ENCODE measurements around the gene SPECC1. TPM values are rescaled to one million over a fixed set of nuclear protein-coding genes. Genes with fewer than 3 reads are reported as not detected.
"Not testable (repeated sequence)": the region's sequence is repeated elsewhere in the genome, so short reads cannot be mapped to it uniquely, and the experiment has no call there.

Gene SPECC1, protein sequence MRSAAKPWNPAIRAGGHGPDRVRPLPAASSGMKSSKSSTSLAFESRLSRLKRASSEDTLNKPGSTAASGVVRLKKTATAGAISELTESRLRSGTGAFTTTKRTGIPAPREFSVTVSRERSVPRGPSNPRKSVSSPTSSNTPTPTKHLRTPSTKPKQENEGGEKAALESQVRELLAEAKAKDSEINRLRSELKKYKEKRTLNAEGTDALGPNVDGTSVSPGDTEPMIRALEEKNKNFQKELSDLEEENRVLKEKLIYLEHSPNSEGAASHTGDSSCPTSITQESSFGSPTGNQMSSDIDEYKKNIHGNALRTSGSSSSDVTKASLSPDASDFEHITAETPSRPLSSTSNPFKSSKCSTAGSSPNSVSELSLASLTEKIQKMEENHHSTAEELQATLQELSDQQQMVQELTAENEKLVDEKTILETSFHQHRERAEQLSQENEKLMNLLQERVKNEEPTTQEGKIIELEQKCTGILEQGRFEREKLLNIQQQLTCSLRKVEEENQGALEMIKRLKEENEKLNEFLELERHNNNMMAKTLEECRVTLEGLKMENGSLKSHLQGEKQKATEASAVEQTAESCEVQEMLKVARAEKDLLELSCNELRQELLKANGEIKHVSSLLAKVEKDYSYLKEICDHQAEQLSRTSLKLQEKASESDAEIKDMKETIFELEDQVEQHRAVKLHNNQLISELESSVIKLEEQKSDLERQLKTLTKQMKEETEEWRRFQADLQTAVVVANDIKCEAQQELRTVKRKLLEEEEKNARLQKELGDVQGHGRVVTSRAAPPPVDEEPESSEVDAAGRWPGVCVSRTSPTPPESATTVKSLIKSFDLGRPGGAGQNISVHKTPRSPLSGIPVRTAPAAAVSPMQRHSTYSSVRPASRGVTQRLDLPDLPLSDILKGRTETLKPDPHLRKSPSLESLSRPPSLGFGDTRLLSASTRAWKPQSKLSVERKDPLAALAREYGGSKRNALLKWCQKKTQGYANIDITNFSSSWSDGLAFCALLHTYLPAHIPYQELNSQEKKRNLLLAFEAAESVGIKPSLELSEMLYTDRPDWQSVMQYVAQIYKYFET
- 10 to 100 TPM; 36.4 to 59.0 (median 51.8) TPM for total RNA-seq

DNA sequence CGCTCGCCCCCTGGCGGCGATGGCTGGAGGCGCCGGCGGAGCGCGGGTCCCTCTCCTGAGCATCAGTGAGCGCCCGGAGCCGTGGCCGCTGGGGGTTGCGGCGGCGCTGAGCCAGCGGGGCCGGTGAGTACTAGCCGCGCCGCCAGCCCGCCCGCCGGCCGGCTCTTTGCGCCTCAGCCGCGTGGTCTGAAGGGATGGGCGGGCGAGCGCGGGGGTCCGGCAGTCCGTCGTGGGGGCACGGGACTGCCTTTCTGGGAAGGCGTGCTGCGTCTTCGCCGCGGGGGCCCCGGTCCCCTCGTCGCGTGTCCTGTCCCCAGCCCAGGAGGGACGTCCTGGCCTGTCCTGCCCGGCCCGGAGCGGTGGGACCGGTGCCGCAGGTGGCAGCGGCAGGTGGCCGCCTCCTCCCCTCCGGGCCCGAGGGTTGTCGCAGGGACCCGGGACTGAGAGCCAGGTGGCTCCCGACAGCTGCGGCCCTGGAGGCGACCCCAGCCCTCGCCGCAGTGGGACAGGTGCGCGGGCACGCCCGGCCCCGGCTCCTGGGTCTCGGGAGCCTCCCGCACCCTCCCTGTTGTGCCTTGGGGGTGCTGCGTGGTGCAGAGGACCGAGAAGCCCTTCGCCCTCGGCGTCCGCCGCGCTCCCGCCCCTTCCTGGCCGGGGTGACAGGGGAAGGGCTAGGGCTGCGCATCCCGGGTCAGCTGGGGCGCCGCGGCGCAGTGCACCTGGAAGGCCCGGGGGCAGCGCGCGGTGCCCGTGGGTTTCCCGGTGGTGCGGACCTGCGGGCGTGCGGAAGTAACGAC lies at the start of gene SPECC1:
SPECC1 (plus strand) TSS at position 58 of the 797 bp plus-strand sequence. CDS start 87,293 bp downstream, outside the sequence.
- H3K27ac ChIP-seq: peak within 1 kb of the TSS; percentile 60 to 85

DNA sequence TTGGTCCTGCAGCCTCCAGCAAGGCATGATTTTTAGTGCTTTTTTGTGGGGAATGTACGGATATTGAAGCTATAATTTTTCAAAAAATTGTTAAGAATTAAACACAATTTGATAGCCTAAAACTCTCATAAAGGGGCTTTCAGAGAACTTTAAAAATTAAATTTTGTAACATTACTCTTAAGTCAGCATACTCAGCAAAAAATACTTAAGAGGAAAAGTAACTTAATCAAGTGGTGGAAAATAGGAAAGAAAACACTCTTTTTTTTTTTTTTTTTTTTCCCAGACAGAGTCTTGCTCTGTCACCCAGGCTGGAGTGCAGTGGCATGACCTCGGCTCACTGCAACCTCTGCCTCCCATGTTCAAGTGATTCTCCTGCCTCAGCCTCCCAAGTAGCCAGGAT lies 46.2 kb upstream of the SPECC1 start:
- DNase-seq (ENCODE audit: low spot score in 2 of 2); H3K9me3 ChIP-seq; H3K36me3 ChIP-seq; H3K27ac ChIP-seq; H3K4me3 ChIP-seq; H3K4me1 ChIP-seq; intact Hi-C loops (cut with DNase I; ENCODE audit: low total_unique reads); H3K27me3 ChIP-seq: not testable (repeated sequence)

More for the DNA sequence above, at the start of gene SPECC1:
- peak; percentile 55 to 72 for DNase-seq (ENCODE audit: low spot score in 2 of 2)
- H3K4me3 ChIP-seq: peak within 1 kb of the TSS; percentile 65 to 96 (median 74)
- H3K27me3 ChIP-seq: no peaks in the 10 kb centered on the region
- intact Hi-C loops (cut with DNase I; ENCODE audit: low total_unique reads): loop anchor here (10.0 kb wide), 1 partner anchor 305 kb away; no protein-coding TSS in a partner anchor
- no peaks in the 10 kb centered on the region for H3K36me3 ChIP-seq
- no peak for TF ChIP-seq POLR2A (IDR thresholded peaks at IDR 0.05)
- TF ChIP-seq, protein P1, sequence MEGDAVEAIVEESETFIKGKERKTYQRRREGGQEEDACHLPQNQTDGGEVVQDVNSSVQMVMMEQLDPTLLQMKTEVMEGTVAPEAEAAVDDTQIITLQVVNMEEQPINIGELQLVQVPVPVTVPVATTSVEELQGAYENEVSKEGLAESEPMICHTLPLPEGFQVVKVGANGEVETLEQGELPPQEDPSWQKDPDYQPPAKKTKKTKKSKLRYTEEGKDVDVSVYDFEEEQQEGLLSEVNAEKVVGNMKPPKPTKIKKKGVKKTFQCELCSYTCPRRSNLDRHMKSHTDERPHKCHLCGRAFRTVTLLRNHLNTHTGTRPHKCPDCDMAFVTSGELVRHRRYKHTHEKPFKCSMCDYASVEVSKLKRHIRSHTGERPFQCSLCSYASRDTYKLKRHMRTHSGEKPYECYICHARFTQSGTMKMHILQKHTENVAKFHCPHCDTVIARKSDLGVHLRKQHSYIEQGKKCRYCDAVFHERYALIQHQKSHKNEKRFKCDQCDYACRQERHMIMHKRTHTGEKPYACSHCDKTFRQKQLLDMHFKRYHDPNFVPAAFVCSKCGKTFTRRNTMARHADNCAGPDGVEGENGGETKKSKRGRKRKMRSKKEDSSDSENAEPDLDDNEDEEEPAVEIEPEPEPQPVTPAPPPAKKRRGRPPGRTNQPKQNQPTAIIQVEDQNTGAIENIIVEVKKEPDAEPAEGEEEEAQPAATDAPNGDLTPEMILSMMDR (IDR thresholded peaks at IDR 0.05): peak in 1 of 3 donors; percentile 80
- no peaks in the 10 kb centered on the region for H3K9me3 ChIP-seq
- H3K4me1 ChIP-seq: no peaks in the 10 kb centered on the region

DNA sequence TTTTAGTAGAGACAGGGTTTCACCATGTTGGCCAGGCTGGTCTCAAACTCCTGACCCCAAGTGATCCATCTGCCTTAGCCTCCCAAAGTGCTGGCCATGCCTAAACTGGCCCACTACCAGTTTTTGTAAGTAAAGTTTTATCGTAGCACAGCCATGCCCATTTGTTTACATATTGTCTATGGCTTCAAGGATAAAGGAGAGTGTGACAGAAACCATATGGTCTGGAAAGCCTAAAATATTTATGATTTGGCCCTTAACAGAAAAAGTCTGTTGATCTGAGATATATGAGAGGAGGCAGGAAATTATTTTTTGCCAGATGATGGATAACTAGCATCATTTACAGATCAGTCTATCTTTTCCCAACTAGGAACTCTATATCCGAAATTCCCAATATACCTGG lies 36.0 kb upstream of the SPECC1 start:
- Histone ChIP-seq H3K27ac (no peak overlapping the region), H3K4me1 (peaks cover 0 to 7% of the 10 kb centered on the region in 2 donors), H3K4me3 (no peak overlapping the region), H3K36me3 (no peaks in the 10 kb centered on the region), H3K9me3 (no peaks in the 10 kb centered on the region), H3K27me3 (no peaks in the 10 kb centered on the region)
- no peak for DNase-seq (ENCODE audit: low spot score in 2 of 2)
- intact Hi-C loops (cut with DNase I; ENCODE audit: low total_unique reads): no loop called here
- no peak for TF ChIP-seq POLR2AphosphoS5 (IDR thresholded peaks at IDR 0.05)
- TF ChIP-seq POLR2A (IDR thresholded peaks at IDR 0.05): no peak
- TF ChIP-seq, protein P1 (IDR thresholded peaks at IDR 0.05): no peak

DNA sequence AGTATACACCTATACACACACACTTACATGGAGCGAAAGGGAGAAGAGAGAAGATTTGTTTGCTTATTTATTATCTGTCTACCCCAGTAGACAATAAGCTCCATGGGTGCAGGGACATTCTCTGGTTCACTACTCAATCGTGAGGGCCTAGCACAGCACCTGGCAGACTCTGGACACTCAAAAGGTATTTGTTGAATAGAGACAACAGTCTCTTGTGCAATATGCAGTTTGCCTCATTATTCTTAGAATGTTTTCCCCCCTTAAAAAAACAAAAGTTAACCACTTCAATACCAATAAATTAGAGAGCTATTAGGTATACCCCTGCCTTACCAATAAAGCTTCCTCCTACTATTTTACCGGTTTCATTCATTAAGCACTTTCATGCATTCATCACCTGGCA lies 33.6 kb upstream of the SPECC1 start:
- peaks cover 0 to 12% of the 10 kb centered on the region in 2 donors for H3K4me1 ChIP-seq
- no peaks in the 10 kb centered on the region for H3K9me3 ChIP-seq
- DNase-seq (ENCODE audit: low spot score in 2 of 2): no peak
- no peak for TF ChIP-seq POLR2AphosphoS5 (IDR thresholded peaks at IDR 0.05)
- TF ChIP-seq, protein P1 (IDR thresholded peaks at IDR 0.05): no peak
- TF ChIP-seq POLR2A (IDR thresholded peaks at IDR 0.05): no peak
- no peaks in the 10 kb centered on the region for H3K27me3 ChIP-seq
- intact Hi-C loops (cut with DNase I; ENCODE audit: low total_unique reads): no loop called here
- H3K36me3 ChIP-seq: no peaks in the 10 kb centered on the region
- H3K27ac ChIP-seq: no peak overlapping the region
- no peak overlapping the region for H3K4me3 ChIP-seq

Data from breast epithelium (tissue), 4 donors.